OCI-LY7 (cell line): ENCODE data around the gene ERCC6L2.

ENCODE experiments used
- CTCF ChIP-seq: fragments of 200-600 bp; sonication (generic); conservative IDR thresholded peaks from 2 replicates; pipeline ENCODE4 v1.5.1; 2014; ENCODE audit warnings: mild to moderate bottlenecking, antibody characterized with exemption, low read length, moderate library complexity, mixed read lengths
- EZH2phosphoT487 ChIP-seq: fragments of 200-600 bp; sonication (generic); IDR thresholded peaks from 2 replicates; pipeline ENCODE4 v1.6.1; 2018; ENCODE audit warnings: low read depth, borderline replicate concordance, mild to moderate bottlenecking, mixed run types, antibody characterized with exemption, low read length, moderate library complexity, mixed read lengths

GRCh38 chr9:95947118-95947517 is 71.6 kb downstream of the ERCC6L2 start:
- no peak for TF ChIP-seq CTCF
- TF ChIP-seq EZH2phosphoT487: no peak
